A673 (cell line): ENCODE results near the gene NLGN1. TPM values are rescaled to one million over a fixed set of nuclear protein-coding genes. Genes with fewer than 3 reads are reported as not detected.

Experiments used
- BruUV-seq: library from RNA; stranded (reverse); fragments of 400-500 nt; replicated peaks from 2 replicates; lab custom pipeline; 2021; lab: Mats Ljungman, UMichigan
- CTCF ChIA-PET: fragments of 300-600 bp; sonication (Branson Sonifier 250); formaldehyde crosslinking; loops from one replicate; lab custom pipeline; 2022; ENCODE audit warnings: antibody characterized with exemption; lab: Charles Lee
- POLR2A ChIA-PET: fragments of 300-600 bp; sonication (Branson Sonifier 250); formaldehyde crosslinking; loops from one replicate; lab custom pipeline; 2022; ENCODE audit warnings: antibody characterized with exemption; ENCODE audit not compliant: low non-redundant PET; lab: Charles Lee
- DNase-seq: peaks from one replicate; pipeline ENCODE4 v3.0.0-alpha.2; 2015; ENCODE audit warnings: low spot score
- H3K27ac ChIP-seq: fragments of 200-600 bp; sonication (generic); 2 replicates; pipeline ENCODE4 v1.5.1; 2016; ENCODE audit warnings: mixed run types, low read depth, mild to moderate bottlenecking, mixed read lengths, antibody characterized with exemption, low read length; ENCODE audit not compliant: poor library complexity, severe bottlenecking
- H3K27me3 ChIP-seq: fragments of 200-600 bp; sonication (generic); replicated peaks from 2 replicates; pipeline ENCODE4 v1.6.1; 2017; ENCODE audit warnings: mixed run types, low read depth, mild to moderate bottlenecking, mixed read lengths, antibody characterized with exemption, low read length; ENCODE audit not compliant: insufficient read depth, poor library complexity
- H3K36me3 ChIP-seq: fragments of 200-600 bp; sonication (generic); 2 replicates; pipeline ENCODE4 v1.6.1; 2016; ENCODE audit warnings: mixed run types, mild to moderate bottlenecking, mixed read lengths, antibody characterized with exemption, low read length; ENCODE audit not compliant: insufficient read depth, poor library complexity, severe bottlenecking
- H3K4me1 ChIP-seq: fragments of 200-600 bp; sonication (generic); 2 replicates; pipeline ENCODE4 v1.6.1; 2017; ENCODE audit warnings: mixed run types, mild to moderate bottlenecking, mixed read lengths, antibody characterized with exemption, low read length; ENCODE audit not compliant: insufficient read depth, poor library complexity, severe bottlenecking
- H3K4me3 ChIP-seq: fragments of 200-600 bp; sonication (generic); 2 replicates; pipeline ENCODE4 v1.5.1; 2016; ENCODE audit warnings: low read depth, mixed run types, mild to moderate bottlenecking, mixed read lengths, low read length; ENCODE audit not compliant: poor library complexity, severe bottlenecking
- H3K9me3 ChIP-seq: fragments of 200-600 bp; sonication (generic); 2 replicates; pipeline ENCODE4 v1.6.1; 2016; ENCODE audit warnings: mixed run types, low read depth, mild to moderate bottlenecking, mixed read lengths, antibody characterized with exemption, low read length; ENCODE audit not compliant: poor library complexity, severe bottlenecking
- CTCF ChIP-seq: fragments of 300-800, 200-600 bp; sonication (generic); conservative IDR thresholded peaks from 2 replicates; pipeline ENCODE4 v1.5.1; 2017; ENCODE audit warnings: low read depth, mild to moderate bottlenecking, antibody characterized with exemption, low read length, moderate library complexity, mixed read lengths
- EZH2 ChIP-seq: fragments of 200-600 bp; sonication (generic); IDR thresholded peaks from 2 replicates; pipeline ENCODE4 v1.6.1; 2017; ENCODE audit warnings: borderline replicate concordance, low read depth, mild to moderate bottlenecking, mixed read lengths, antibody characterized with exemption, low read length; ENCODE audit not compliant: poor library complexity, severe bottlenecking
- intact Hi-C: fragments of 100-400 bp; cut with micrococcal nuclease; formaldehyde crosslinking; loops from one replicate; pipeline ENCODE4 v1.10.0; 2022; ENCODE audit not compliant: unreplicated experiment
- total RNA-seq: library from RNA; stranded (reverse); gene quantifications from 2 replicates; pipeline ENCODE4 v1.2.3, GENCODE V29; 2021

The NLGN1 gene
- total RNA-seq, 1 experiment from 2014 or later = 0.39 TPM

- Histone ChIP-seq H3K27me3 (no peaks in the 10 kb centered on the region), H3K36me3 (no peaks in the 10 kb centered on the region), H3K27ac (no peak overlapping the region), H3K4me3 (no peak overlapping the region), H3K9me3 (no peaks in the 10 kb centered on the region), H3K4me1 (no peaks in the 10 kb centered on the region)
- TF ChIP-seq EZH2 (no peak), CTCF (no peak)
- DNase-seq = no peak
- ChIA-PET CTCF (no interaction called here), POLR2A (no interaction called here)
- intact Hi-C loops = no loop called here
- BruUV-seq = no TSS peak
Observed at GRCh38 chr3:173870976-173871375, 473.4 kb downstream of the NLGN1 start.

- no peak overlapping the region for H3K4me3 ChIP-seq
- CTCF ChIA-PET = no interaction called here
- BruUV-seq = no TSS peak
- no peak overlapping the region for H3K27ac ChIP-seq
- H3K36me3 ChIP-seq = no peaks in the 10 kb centered on the region
- intact Hi-C loops = no loop called here
- H3K9me3 ChIP-seq = no peaks in the 10 kb centered on the region
- POLR2A ChIA-PET = no interaction called here
- H3K4me1 ChIP-seq = no peaks in the 10 kb centered on the region
- no peaks in the 10 kb centered on the region for H3K27me3 ChIP-seq
- DNase-seq = no peak
- no peak for TF ChIP-seq EZH2
- TF ChIP-seq CTCF = no peak
Observed at GRCh38 chr3:173875790-173876189, 478.2 kb downstream of the NLGN1 start.

GRCh38 chr3:173876476-173876875 lies 478.9 kb downstream of the NLGN1 start:
- Histone ChIP-seq H3K36me3 (no peaks in the 10 kb centered on the region), H3K4me3 (no peak overlapping the region), H3K9me3 (no peaks in the 10 kb centered on the region), H3K27me3 (no peaks in the 10 kb centered on the region), H3K27ac (no peak overlapping the region), H3K4me1 (no peaks in the 10 kb centered on the region)
- POLR2A ChIA-PET = no interaction called here
- TF ChIP-seq CTCF (peak; percentile 36; the same call in 1 of the 2 replicates), EZH2 (no peak)
- DNase-seq = no peak
- BruUV-seq = no TSS peak
- intact Hi-C loops = no loop called here
- CTCF ChIA-PET = no interaction called here
